K562 (cell line): Measurements from ENCODE around the gene IQCN. TPM values are rescaled to one million over a fixed set of nuclear protein-coding genes. Genes with fewer than 3 reads are reported as not detected.

Source experiments
- KHSRP ChIP-seq: fragments of 450-650 bp; IDR thresholded peaks from 2 replicates; pipeline ENCODE4 v1.6.1; 2017
- polyA plus RNA-seq, 8 experiments: library from polyadenylated mRNA; depleted of rRNA in 4 of 8; stranded (reverse) in 5 of 8; unstranded in 3 of 8; fragments of >200 nt; fragmentation: Nextera tagmentation in 2 of 8; fragmentation: Illumina TruSeq in 1 of 8; extraction: Ambion mirVana in 2 of 8; extraction: Trizol in 1 of 8; gene quantifications; 2 replicates each; pipeline versions ENCODE4 v1.2.1 to v1.2.3, GENCODE V29; 2011 to 2014; ENCODE audit warnings: inconsistent platforms in 1 of 8, missing spikeins in 1 of 8
- total RNA-seq, 7 experiments: library from RNA; depleted of rRNA in 6 of 7; stranded (reverse); fragments of >200 nt in 6 of 7; fragmentation: Illumina TruSeq in 2 of 7; extraction: Trizol in 2 of 7; gene quantifications; 2 replicates each; pipeline versions ENCODE4 v1.2.1 to v1.2.3, GENCODE V29; 2011 to 2021; ENCODE audit warnings: low replicate concordance in 1 of 7
- TF ChIP-seq, protein P1 (sequence below): fragments of 450-650 bp; IDR thresholded peaks from 2 replicates; pipeline ENCODE4 v1.6.1; 2016; ENCODE audit warnings: low read depth

Gene IQCN
- total and polyA plus RNA-seq, 9 of the 15 experiments (the other 6 are each of a cell fraction or from before 2014, with no cell fraction given): 0.01 to 0.07 (median 0.04) TPM; not detected in 3

DNA sequence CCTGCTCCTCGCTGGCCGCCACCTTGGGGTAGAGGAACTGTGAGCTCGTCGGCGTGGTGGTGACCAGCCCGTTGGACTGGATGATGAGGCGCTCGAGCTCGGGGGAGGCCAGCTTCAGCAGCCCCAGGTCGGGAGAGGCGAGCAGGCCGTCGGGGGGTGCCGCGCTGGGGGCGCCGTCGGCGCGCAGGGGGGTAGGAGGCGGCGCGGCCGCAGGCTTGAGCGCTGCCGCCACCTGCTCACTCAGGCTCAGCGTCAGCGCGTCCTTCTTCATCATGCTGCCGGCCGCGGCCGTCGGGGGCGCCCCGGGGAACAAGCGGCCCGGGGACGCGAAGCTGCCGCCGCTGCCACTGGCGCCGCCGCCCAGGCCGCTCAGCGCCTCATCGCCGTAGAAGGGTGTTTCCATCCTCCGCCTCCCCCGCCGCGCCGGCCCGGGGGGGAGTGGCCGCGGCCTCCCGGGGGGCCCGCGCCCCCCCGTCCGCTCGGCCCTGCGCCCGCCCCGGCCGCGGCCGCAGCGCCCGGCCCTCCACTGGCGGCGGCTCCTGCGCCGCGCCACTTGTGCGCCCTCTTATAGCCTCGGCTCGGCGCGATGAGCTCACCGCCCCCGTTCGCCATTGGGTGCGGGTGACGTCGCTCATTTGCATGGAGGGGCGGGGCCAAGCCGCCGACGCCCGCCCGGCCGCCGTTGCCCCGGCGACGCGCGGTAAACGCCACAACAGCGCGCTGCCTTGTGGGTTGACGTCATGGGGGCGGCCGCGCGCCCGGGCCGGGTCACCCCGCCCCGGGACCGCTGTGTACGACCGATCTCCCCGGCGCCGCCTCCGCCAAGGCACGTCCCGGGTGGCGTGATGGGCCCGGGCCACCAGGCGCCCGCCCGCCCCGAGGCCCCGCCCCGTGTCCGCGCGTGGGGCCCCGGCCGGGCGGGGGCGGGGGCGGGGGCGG, 7.1 kb upstream of the IQCN start, which contains the start of gene JUND (continued):
- TF ChIP-seq, protein P1, sequence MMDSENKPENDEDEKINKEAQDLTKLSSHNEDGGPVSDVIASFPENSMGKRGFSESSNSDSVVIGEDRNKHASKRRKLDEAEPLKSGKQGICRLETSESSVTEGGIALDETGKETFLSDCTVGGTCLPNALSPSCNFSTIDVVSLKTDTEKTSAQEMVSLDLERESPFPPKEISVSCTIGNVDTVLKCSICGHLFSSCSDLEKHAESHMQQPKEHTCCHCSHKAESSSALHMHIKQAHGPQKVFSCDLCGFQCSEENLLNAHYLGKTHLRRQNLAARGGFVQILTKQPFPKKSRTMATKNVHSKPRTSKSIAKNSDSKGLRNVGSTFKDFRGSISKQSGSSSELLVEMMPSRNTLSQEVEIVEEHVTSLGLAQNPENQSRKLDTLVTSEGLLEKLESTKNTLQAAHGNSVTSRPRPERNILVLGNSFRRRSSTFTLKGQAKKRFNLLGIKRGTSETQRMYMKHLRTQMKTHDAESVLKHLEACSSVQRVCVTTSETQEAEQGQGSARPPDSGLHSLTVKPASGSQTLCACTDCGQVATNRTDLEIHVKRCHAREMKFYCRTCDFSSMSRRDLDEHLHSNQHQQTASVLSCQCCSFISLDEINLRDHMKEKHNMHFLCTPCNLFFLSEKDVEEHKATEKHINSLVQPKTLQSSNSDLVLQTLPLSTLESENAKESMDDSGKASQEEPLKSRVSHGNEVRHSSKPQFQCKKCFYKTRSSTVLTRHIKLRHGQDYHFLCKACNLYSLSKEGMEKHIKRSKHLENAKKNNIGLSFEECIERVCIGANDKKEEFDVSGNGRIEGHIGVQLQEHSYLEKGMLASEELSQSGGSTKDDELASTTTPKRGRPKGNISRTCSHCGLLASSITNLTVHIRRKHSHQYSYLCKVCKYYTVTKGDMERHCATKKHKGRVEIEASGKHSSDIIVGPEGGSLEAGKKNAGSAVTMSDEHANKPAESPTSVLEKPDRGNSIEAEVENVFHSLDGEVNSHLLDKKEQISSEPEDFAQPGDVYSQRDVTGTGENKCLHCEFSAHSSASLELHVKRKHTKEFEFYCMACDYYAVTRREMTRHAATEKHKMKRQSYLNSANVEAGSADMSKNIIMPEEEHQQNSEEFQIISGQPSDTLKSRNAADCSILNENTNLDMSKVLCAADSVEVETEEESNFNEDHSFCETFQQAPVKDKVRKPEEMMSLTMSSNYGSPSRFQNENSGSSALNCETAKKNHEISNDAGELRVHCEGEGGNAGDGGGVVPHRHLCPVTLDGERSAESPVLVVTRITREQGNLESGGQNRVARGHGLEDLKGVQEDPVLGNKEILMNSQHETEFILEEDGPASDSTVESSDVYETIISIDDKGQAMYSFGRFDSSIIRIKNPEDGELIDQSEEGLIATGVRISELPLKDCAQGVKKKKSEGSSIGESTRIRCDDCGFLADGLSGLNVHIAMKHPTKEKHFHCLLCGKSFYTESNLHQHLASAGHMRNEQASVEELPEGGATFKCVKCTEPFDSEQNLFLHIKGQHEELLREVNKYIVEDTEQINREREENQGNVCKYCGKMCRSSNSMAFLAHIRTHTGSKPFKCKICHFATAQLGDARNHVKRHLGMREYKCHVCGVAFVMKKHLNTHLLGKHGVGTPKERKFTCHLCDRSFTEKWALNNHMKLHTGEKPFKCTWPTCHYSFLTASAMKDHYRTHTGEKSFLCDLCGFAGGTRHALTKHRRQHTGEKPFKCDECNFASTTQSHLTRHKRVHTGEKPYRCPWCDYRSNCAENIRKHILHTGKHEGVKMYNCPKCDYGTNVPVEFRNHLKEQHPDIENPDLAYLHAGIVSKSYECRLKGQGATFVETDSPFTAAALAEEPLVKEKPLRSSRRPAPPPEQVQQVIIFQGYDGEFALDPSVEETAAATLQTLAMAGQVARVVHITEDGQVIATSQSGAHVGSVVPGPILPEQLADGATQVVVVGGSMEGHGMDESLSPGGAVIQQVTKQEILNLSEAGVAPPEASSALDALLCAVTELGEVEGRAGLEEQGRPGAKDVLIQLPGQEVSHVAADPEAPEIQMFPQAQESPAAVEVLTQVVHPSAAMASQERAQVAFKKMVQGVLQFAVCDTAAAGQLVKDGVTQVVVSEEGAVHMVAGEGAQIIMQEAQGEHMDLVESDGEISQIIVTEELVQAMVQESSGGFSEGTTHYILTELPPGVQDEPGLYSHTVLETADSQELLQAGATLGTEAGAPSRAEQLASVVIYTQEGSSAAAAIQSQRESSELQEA: no peak
- TF ChIP-seq KHSRP: no peak
- TF ChIP-seq, all 486 proteins: peak for 145
